Activated CD4-positive, alpha-beta T cell treated with anti-CD3 and anti-CD28 coated beads for 48 hours (primary cell): Measurements from ENCODE around the gene SLC14A1.

Source experiments
- DNase-seq: peaks from one replicate; pipeline ENCODE4 v3.0.0-alpha.2; 2020

The SLC14A1 gene

DNA sequence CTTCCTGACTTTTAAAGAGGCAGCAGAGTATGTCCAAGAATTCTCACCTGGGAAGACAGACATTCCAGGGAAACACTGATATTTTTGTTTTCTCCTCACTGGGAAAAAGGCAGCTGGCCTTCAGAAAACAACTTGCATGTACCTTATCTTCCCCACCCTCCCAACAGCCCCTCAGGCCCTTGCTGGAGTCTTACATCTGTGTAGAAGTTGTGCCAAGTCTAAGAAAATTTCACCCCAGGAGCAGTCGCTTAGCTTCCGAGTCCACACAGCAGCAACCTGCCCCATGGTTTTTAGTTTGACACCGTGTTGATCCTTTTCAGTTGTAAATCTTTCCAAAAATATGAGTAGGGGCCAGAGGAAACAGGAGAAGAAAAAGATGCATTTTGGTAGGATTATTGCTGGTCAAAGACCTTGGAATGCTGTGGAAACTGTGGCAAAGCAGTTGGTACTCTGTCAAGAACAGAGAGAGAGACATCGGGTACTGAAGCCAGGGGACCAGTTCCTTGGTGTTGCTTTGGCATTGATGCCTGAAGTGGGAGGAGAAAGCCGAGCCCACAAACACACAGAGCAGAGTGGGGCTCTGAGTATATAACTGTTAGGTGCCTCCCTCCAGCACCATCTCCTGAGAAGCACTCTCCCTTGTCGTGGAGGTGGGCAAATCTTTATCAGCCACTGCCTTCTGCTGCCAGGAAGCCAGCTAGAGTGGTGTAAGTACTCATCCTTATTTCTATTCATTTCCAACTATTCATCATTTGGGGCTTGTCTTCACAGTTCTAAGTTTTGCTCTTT is at the start of gene SLC14A1:
TSS of gene SLC14A1 (plus strand) at position 615 of the 789 bp plus-strand sequence. CDS start 6,140 bp downstream, outside the sequence.
- DNase-seq: no peak

DNA sequence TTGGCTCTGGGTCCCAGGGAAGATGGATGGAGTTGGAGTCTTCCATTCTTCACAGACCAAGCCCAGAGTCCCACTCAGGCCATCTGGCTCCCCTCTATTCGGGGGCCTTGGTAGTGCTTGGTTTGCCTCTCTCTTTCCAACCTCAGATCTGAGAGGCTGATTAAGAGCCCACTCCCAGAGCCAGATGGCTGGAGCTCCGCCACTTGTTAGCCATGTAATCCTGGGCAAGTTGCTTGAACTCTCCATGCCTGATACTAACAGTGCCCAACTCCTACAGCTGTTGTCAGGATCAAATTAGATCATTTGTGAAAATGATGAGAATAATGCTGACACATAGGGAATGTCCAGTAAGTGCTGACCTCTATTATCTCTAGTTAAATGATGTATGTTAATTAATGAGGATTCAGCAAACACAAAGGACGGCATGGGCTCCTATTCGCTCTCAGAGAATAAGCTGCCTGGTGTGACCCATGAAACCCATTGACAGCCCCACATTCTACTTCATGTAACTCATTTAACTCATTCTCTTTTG is 46.6 kb upstream of the SLC14A1 start:
- no peak for DNase-seq

DNA sequence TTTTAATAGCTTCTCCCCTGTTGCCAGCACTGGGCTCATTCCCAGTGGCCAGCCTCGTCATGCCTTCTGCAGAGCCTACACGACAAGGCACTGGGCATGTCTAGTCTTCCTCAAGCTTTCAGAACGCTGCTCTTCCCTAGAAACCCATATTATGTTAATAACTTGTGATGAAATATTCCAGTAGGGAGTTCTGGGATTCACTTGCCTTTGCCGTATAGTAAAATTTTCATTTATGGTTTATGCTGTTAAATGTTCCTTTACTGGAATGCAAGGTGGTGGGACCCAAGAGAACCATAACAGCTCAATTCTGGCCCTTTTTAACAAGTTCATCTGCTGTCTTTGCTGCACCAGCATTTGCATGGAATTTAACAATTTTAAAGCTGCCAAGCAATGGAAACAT is 45.5 kb upstream of the SLC14A1 start:
- no peak for DNase-seq

DNA sequence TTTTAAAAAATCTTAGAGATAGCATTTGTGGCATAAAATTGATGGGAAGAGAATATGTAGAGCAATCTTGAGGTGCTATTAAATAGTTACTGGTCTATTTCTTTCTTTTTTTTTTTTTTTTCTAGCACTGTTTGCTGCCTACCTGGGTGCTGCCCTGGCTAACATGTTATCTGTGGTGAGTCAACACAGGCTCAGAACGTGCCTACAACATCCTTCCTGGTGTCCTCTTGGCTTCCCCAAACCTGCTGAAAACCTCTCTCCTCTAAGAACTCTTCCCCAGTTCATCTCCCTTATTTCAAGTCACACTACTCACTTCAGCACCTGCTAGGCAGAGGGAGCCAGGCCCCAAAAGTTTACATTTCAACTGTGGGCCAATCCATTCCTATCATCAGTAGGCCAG is 45.1 kb upstream of the SLC14A1 start:
- DNase-seq: no peak

DNA sequence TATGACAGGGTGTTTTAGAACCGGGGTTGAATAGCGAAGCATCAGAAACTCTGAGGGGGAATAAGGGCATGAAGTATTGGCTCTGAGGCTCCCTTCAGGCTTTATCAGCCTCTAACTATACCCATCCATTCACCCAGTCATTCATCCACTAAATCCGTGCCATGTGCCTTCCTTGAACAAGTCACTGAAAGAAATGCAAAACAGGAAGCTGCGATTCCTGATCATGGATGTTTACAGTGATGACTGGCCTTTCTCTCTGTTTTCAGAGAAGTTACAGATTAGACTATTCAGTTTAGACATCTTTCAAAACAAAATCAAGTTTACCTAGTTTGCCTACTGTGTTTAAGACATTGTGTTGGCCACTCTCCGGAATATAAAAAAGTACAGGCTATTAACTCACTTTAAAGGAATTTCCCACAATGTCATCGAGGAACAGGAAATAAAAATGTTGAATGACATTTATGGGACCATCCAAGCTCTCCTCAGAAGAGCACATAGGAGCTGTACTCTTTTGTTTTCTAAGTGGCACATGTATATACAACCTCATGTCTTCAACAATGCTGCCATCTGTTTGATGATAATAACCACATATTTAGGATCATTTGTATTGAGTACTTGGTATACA is 43.8 kb upstream of the SLC14A1 start:
- DNase-seq: no peak

GRCh38 chr18:45682181-45682580 is 41.8 kb upstream of the SLC14A1 start:
- no peak for DNase-seq

DNA sequence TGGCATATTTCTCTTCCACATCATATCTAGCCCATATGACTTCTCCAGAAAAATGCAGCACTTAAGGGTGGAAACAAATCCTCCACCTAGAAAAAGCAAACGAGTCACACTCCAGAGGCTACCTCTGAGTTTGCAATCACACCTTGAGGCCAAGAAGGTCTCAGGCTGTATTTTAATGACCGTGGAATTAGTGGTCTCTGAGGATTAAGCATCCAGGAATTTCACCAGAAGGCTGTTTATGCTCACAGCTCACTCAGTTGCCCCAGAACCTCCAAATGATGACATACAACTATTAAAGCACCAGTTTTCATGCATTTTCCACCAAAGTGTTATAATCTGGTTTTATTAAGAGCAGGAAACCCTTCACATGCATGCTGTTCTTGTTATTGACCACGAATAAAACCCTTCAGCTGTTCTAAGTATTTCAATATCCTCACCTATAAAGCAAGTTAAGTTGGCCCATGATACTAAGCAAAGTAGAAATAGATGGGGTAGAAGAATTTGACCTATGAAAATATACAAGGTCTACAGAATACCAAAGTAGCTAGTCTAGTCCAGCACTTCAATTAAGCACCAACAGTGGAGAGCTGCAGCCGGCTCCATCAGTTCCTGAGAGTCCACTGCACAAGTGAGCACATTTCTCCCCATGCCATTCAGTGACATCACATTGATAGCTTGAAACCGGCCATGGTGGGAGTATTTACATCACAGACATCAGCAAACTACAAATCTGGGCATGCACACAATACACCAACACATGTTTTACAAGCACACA is 39.5 kb upstream of the SLC14A1 start:
- DNase-seq: no peak

- DNase-seq: peak; percentile 61
Measured at GRCh38 chr18:45686891-45687611, 36.9 kb upstream of the SLC14A1 start.

DNA sequence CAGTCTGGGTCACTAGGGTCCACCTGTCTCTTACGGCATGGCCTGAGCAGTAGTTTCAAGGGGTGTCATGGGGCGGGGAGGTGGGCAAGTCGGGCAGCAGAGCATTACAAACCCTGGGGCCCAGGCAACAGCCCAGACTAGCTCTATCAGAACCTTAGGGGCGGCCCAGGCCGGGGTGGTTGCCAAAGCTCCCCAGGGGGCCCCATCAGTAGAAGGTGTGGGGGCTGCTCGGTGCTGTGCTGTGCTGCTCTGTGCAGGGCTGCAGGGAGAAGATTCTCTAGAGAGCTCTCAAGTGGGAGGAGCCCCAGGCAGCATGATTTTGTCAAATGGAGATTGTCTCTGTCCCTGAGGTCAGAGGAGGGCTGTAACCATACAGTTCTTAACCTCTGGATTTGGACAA is 36.4 kb upstream of the SLC14A1 start:
- DNase-seq: no peak

DNA sequence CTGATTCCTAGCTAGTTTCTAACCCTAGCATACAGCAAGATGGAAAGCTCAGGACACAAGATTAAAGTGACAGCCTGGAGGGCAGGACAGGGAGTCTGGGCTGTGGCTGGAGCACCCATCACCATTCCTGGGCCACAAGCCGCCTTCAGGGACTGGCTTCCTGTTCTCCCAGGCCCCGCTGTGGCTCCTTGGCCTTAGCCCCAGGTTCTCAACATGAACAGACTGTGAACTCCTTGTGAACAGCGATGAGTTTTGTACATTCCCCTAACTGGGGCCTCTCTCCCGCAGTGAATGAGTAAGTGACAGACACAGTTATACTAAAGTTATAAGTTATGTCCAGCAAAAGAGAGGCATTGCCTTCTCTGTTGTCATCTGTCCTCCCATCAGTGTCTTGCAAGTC is 35.9 kb upstream of the SLC14A1 start:
- DNase-seq: no peak

DNA sequence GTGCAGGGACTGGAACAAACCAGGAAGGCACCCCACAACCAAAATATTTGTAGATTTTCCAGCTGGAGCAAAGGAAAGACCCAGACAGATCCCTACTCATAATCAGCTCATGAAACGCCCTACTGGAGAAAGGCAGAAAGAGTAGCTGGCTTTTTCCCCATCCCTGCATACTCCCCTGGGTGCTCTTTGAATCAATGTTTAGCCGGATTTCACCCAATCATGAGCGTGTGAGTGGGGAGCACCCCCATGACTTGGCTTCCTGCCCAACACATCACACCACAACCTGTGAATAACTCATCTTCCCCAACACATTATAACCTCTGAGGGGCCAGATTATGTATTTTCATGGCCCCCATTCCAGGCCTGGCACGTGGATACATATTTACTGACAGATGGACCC is 35.1 kb upstream of the SLC14A1 start:
- peak; percentile 80 for DNase-seq

DNA sequence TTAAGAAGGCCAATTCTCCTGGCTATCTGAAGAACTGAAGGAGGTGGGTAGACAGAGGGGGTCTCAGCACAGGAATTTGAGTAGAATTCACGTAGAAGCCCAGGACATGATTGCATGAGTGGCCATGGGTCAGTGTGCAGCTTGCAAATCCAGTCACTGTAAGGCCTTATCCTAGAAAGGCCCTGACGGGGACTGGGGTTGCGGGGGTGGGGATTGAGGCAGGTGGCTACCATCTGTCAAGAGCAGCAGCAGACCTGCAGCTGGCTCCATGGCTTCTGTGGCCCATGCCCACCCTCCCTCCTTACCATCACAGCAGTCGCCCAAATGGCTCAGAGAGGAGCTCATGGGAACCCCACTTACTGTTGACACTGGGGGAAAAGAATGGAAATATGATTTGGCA is 34.6 kb upstream of the SLC14A1 start:
- no peak for DNase-seq

DNA sequence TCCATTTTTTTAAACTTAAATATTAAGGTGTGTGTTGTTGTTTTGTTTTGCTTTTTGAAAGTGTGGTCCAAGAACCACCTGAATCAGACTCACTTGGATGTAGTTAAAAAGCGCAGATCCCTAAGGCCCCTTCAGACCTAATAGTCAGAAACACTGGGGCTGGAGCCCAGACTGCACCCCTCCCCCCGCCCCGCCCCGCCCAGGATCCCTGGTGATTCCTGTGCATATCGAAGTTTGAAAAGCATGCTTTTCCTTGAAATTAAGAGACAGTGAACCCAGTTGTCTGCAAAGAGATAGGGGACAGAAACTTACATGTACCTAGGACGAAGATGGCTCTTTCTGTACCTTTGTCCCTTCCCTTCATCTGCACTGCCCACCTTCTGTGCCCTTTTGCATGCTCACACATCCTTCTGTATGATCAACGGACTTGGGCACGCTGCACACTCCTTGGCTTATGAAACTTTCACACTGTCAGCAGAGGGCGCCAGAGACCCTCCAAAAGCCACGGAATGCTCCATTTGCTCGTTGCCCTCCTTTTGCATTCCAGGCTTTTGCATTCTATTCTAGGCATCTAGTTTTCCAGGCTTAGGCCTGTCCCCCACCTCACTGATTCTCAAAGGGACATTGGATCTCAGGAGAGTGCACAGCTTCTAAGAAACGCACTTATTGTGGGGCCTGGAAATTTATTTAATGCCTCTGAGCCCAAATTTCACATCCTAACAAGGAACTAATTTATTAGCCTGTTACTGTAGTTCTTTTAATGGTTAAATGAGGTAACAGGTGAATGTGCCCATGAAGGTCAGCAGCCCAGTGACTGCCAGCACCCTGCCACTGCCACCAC is 32.8 kb upstream of the SLC14A1 start:
- DNase-seq: peak; percentile 82

GRCh38 chr18:45691816-45692179 is 32.2 kb upstream of the SLC14A1 start:
- DNase-seq: no peak

GRCh38 chr18:45702708-45703265 is 21.2 kb upstream of the SLC14A1 start:
- DNase-seq: no peak

GRCh38 chr18:45708831-45709230 is 15.2 kb upstream of the SLC14A1 start:
- no peak for DNase-seq

GRCh38 chr18:45712061-45712460 is 11.9 kb upstream of the SLC14A1 start:
- no peak for DNase-seq

GRCh38 chr18:45713239-45713638 is 10.7 kb upstream of the SLC14A1 start:
- DNase-seq: no peak

- no peak for DNase-seq
Measured at GRCh38 chr18:45715212-45715780, 8.7 kb upstream of the SLC14A1 start.

DNA sequence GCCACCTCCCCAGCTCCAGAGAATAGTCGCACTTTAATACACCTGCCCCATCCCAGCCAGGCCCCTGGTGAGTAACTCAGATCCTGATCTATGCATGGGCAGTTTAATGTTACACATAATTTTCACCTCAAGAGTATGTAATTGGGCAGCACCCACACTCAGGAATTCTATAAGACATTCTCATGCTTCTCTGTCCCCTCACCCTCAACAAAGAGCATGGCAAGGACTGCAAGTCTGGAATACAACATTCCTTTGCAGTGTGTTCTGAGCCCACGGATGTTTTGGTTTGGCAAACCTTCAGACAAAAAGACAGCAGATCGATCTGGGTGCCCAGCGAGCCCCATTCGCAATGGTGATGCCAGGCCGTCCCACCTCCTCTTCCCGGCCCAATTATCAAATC is 4.9 kb upstream of the SLC14A1 start:
- no peak for DNase-seq

- peak; percentile 88 for DNase-seq
Measured at GRCh38 chr18:45722899-45723298, 1.1 kb upstream of the SLC14A1 start.
